Mesodermal cell (in vitro differentiated cells): ENCODE results near the gene TMEM120B.

ENCODE experiments used
- H3K27ac ChIP-seq: 2 replicates; pipeline ENCODE4 v1.7.0; 2013; ENCODE audit warnings: mild to moderate bottlenecking, low read depth, low read length, moderate library complexity; ENCODE audit not compliant: severe bottlenecking
- H3K36me3 ChIP-seq: 2 replicates; pipeline ENCODE4 v1.7.1; 2013; ENCODE audit warnings: mild to moderate bottlenecking, low read length, moderate library complexity; ENCODE audit not compliant: control insufficient read depth, insufficient read depth
- H3K4me1 ChIP-seq: one replicate; pipeline ENCODE4 v1.7.1; 2013; ENCODE audit warnings: mild to moderate bottlenecking, low read length; ENCODE audit not compliant: insufficient read depth, control insufficient read depth, poor library complexity, severe bottlenecking
- H3K4me3 ChIP-seq: 2 replicates; pipeline ENCODE4 v1.7.0; 2013; ENCODE audit warnings: low read length, control low read depth, mild to moderate bottlenecking; ENCODE audit not compliant: insufficient read depth, poor library complexity, severe bottlenecking; ENCODE audit errors: extremely low read depth
- H3K9me3 ChIP-seq: 2 replicates; pipeline ENCODE4 v1.7.1; 2013; ENCODE audit warnings: mild to moderate bottlenecking, low read length, moderate library complexity; ENCODE audit not compliant: control insufficient read depth
- WGBS, 2 experiments: methylation state at CpG; one replicate each; pipeline ENCODE4 v1.1.5; 2013; ENCODE audit warnings: missing lambda C conversion rate in 2 of 2; ENCODE audit not compliant: insufficient coverage in 2 of 2; 5-methylcytosine and 5-hydroxymethylcytosine counted together

The TMEM120B gene

DNA sequence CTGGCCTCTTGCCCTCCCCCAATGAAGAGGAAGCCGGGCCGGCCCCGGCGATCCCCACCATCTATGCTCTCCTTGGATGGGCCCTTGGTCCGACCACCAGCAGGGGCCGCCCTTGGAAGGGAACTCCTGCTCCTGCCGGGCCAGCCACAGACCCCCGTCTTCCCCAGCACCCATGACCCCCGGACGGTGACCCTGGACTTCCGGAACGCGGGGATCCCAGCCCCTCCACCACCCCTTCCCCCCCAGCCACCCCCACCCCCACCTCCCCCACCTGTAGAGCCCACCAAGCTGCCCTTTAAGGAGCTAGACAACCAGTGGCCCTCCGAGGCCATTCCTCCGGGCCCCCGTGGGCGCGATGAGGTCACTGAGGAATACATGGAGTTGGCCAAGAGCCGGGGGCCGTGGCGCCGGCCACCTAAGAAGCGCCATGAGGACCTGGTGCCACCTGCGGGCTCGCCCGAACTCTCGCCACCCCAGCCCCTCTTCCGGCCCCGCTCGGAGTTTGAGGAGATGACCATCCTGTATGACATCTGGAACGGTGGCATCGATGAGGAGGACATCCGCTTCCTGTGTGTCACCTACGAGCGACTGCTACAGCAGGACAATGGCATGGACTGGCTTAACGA lies 110.7 kb downstream of the TMEM120B start:
- Histone ChIP-seq H3K36me3 (peaks cover 83% of the 10 kb centered on the region), H3K27ac (no peak overlapping the region), H3K9me3 (no peaks in the 10 kb centered on the region), H3K4me3 (no peak overlapping the region), H3K4me1 (no peaks in the 10 kb centered on the region)
- WGBS, 2 experiments = 91 to 94% methylated on average over 23 to 28 of the region's 36 CpGs

- Histone ChIP-seq H3K4me1 (no peaks in the 10 kb centered on the region), H3K9me3 (no peaks in the 10 kb centered on the region), H3K4me3 (no peak overlapping the region), H3K27ac (no peak overlapping the region), H3K36me3 (peaks cover 88% of the 10 kb centered on the region)
- 86 to 93% methylated on average over 6 to 12 of the region's 12 CpGs for WGBS, 2 experiments
Observed at GRCh38 chr12:121823727-121824115, 111.2 kb downstream of the TMEM120B start.

DNA sequence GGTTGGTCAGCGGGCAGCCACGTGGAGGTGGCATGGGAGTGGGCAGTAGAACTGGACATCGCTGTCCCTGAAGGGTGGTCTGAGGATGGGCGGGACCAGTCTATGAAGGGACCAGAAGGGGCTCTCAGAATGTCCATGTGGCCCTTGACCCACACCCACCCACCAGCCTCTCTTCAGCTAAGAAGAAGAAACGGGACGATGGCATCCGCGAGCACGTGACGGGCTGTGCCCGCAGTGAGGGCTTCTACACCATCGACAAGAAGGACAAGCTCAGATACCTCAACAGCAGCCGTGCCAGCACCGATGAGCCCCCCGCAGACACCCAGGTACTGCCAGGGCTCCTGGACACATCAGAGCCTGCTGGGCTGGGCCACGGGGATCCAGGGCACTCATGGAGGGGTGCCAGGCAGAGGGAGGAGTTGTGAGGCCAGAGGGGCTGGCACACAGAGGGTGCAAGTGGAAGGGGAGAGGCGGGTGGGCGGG lies 112.5 kb downstream of the TMEM120B start:
- Histone ChIP-seq H3K36me3 (peaks cover 88% of the 10 kb centered on the region), H3K4me3 (no peak overlapping the region), H3K4me1 (no peaks in the 10 kb centered on the region), H3K27ac (no peak overlapping the region), H3K9me3 (no peaks in the 10 kb centered on the region)
- 92 to 95% methylated on average over 9 to 16 of the region's 18 CpGs for WGBS, 2 experiments

DNA sequence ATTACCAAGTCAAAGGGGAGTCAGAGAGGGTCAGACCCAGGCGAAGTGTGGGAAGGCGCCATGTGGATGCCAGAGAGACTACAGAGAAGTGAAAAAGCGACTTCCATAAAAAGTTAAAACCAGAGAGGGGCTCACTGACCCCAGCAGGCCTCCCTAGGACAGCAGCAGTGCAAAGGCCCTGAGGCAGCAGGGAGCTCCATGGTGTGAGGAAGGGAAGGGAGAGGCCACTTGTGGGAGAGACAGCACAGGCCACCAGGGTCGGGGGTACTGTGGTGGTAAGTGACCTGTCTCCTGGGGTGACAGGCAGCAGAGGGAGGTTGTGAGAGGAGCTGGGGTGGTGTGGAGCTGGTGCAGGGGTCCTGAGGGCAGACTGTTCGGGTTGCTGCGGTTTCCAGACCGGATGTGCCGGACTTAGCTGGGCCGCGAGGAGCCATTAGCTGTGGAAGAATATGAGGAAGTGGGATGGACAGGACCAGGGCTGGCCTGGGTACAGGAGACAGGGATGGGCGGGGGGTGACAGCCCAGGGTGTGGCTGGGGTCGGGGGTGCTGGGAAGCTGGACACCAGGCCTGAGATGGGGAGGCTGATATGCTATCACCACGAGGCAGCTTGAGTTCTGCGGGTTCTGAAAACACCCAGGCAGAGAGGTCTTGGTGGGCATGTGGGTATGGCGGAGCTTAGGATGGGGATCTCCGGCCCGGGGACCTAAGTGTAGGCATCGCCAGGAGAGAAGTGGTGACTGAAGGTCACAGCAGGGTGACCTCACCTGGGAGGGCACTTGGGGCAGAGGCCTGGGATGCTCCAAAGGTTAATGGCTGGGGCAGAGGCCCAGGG lies 114.0 kb downstream of the TMEM120B start:
- H3K4me1 ChIP-seq = no peaks in the 10 kb centered on the region
- H3K9me3 ChIP-seq = no peaks in the 10 kb centered on the region
- no peak overlapping the region for H3K4me3 ChIP-seq
- peaks cover 87% of the 10 kb centered on the region for H3K36me3 ChIP-seq
- 84 to 91% methylated on average over 15 to 18 of the region's 18 CpGs for WGBS, 2 experiments
- no peak overlapping the region for H3K27ac ChIP-seq

DNA sequence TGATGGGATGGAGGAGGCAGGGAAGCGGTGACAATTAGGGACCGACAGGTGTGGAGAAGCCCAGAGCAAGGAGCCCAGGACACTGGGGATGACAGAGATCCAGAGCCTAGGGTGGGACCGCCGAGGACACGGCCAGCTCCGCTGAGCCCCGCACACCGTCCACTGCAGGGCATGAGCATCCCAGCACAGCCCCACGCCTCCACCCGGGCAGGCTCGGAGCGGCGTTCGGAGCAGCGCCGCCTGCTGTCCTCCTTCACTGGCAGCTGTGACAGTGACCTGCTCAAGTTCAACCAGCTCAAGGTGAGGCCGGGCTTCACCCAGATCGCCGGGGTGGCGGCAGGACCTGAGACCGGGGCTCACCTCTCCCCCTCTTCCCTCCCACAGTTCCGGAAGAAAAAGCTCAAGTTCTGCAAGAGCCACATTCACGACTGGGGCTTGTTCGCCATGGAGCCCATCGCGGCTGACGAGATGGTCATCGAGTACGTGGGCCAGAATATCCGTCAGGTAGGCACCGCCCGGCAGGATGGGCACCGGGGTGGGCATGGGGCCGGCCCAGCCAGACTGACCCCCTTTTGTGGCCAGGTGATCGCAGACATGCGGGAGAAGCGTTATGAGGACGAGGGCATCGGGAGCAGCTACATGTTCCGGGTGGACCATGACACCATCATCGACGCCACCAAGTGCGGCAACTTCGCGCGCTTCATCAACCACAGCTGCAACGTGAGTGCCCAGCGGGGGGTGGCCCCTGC lies 115.0 kb downstream of the TMEM120B start:
- Histone ChIP-seq H3K4me3 (no peak overlapping the region), H3K27ac (no peak overlapping the region), H3K4me1 (no peaks in the 10 kb centered on the region), H3K36me3 (peaks cover 86% of the 10 kb centered on the region), H3K9me3 (no peaks in the 10 kb centered on the region)
- 94 to 97% methylated on average over 46 to 48 of the region's 48 CpGs for WGBS, 2 experiments

GRCh38 chr12:121828306-121828705 lies 115.8 kb downstream of the TMEM120B start:
- H3K27ac ChIP-seq = no peak overlapping the region
- H3K36me3 ChIP-seq = peaks cover 81% of the 10 kb centered on the region
- no peaks in the 10 kb centered on the region for H3K4me1 ChIP-seq
- H3K4me3 ChIP-seq = no peak overlapping the region
- WGBS, 2 experiments = 94 to 98% methylated on average over 7 to 8 of the region's 8 CpGs
- H3K9me3 ChIP-seq = no peaks in the 10 kb centered on the region

- no peak overlapping the region for H3K4me3 ChIP-seq
- H3K9me3 ChIP-seq = no peaks in the 10 kb centered on the region
- H3K36me3 ChIP-seq = peaks cover 76% of the 10 kb centered on the region
- 93 to 99% methylated on average over 9 of the region's 9 CpGs for WGBS, 2 experiments
- H3K4me1 ChIP-seq = no peaks in the 10 kb centered on the region
- H3K27ac ChIP-seq = no peak overlapping the region
Observed at GRCh38 chr12:121828826-121829225, 116.3 kb downstream of the TMEM120B start.

DNA sequence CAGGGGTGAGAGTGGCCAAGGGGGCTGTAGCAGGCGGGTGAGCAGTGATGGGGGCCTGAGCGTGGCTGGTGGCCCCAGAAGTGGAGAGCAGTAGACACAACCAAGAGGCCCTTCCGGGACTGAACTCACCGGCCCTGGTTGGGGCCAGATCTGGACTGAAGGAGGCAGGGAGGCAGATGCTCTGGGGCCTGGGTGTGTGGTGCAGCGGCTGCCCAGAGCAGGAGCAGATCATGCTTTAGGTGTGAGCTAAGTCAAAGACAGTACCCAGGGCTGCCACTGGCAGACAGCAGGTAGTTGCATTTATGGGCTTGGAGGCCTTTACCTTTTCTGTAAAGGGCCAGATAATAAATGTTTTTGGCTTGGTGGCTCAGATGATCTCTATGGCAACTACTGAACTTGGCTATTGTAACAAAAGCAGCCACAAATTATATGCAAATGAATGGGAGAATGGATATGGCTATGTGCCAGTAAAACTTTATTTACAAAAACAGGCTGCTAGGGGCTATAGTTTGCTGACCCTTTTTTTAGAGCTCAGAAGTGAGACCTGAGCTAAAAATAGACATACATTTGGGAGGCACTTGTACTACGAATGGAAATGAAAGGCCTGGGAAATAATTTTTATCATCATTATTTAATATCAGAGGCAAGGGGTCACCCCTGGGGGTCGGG lies 116.8 kb downstream of the TMEM120B start:
- WGBS, 2 experiments = 95 to 100% methylated on average over 5 to 6 of the region's 7 CpGs
- no peaks in the 10 kb centered on the region for H3K4me1 ChIP-seq
- H3K27ac ChIP-seq = no peak overlapping the region
- H3K9me3 ChIP-seq = no peaks in the 10 kb centered on the region
- no peak overlapping the region for H3K4me3 ChIP-seq
- peaks cover 71% of the 10 kb centered on the region for H3K36me3 ChIP-seq

- H3K4me1 ChIP-seq = no peaks in the 10 kb centered on the region
- no peak overlapping the region for H3K4me3 ChIP-seq
- H3K9me3 ChIP-seq = no peaks in the 10 kb centered on the region
- WGBS, 2 experiments = 93 to 96% methylated on average over 22 of the region's 23 CpGs
- peaks cover 64% of the 10 kb centered on the region for H3K36me3 ChIP-seq
- no peak overlapping the region for H3K27ac ChIP-seq
Observed at GRCh38 chr12:121830134-121830533, 117.6 kb downstream of the TMEM120B start.

DNA sequence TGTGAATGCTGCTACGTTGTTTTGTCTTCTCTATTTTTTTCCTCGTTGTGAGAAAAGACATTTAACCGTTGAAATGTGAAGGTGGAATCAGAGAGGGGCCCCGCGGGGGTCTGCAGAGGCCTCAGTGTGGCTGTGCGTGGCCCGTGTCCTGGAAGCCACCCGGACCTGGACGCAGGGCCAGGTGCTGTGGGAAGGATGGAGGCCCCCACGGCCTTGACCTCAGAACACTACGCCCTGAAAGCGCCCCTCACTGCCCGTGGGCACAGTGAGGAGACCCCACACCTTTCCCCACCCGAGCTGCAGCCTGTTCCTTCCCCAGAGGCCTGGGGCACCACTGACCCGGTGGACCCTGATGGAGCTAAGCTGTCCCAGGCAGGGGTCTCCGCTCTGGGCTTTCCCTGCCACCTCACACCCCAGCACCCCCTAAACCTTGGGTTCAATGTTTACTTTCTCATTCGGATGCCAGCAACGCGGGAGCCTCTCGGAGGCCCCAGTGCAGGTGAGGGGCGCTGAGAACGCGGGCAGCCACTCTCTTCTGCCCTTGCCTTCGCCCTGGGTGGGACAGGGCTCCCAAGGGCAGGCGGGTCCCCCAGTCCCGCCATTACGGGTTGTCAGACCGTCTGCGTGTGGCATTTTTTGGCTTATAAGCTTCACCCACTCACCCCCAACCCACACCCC lies 118.2 kb downstream of the TMEM120B start:
- H3K9me3 ChIP-seq = no peaks in the 10 kb centered on the region
- 96 to 97% methylated on average over 23 to 28 of the region's 29 CpGs for WGBS, 2 experiments
- no peak overlapping the region for H3K4me3 ChIP-seq
- peaks cover 64% of the 10 kb centered on the region for H3K36me3 ChIP-seq
- H3K4me1 ChIP-seq = no peaks in the 10 kb centered on the region
- no peak overlapping the region for H3K27ac ChIP-seq
